Measurements from ENCODE around the gene ALDH1A3.

Gene ALDH1A3

GRCh38 chr15:100866386-100867330 lies 13.0 kb upstream of the ALDH1A3 start:
- no peak for DNase-seq (ENCODE audit: low spot score)
- in situ Hi-C loops (cut with MboI; ENCODE audit: low sequenced_read_pairs, unreplicated experiment), result no loop called here
- TF ChIP-seq, protein P1, sequence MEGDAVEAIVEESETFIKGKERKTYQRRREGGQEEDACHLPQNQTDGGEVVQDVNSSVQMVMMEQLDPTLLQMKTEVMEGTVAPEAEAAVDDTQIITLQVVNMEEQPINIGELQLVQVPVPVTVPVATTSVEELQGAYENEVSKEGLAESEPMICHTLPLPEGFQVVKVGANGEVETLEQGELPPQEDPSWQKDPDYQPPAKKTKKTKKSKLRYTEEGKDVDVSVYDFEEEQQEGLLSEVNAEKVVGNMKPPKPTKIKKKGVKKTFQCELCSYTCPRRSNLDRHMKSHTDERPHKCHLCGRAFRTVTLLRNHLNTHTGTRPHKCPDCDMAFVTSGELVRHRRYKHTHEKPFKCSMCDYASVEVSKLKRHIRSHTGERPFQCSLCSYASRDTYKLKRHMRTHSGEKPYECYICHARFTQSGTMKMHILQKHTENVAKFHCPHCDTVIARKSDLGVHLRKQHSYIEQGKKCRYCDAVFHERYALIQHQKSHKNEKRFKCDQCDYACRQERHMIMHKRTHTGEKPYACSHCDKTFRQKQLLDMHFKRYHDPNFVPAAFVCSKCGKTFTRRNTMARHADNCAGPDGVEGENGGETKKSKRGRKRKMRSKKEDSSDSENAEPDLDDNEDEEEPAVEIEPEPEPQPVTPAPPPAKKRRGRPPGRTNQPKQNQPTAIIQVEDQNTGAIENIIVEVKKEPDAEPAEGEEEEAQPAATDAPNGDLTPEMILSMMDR (IDR thresholded peaks at IDR 0.05; ENCODE audit: borderline replicate concordance, control extremely low read depth, extremely low read depth, insufficient read depth, missing control alignments), result no peak

- DNase-seq (ENCODE audit: low spot score), result no peak
- TF ChIP-seq, protein P1 (IDR thresholded peaks at IDR 0.05; ENCODE audit: borderline replicate concordance, control extremely low read depth, extremely low read depth, insufficient read depth, missing control alignments), result no peak
- in situ Hi-C loops (cut with MboI; ENCODE audit: low sequenced_read_pairs, unreplicated experiment), result no loop called here
These were observed 12.2 kb upstream of the ALDH1A3 start for GRCh38 chr15:100867433-100867832.

DNA sequence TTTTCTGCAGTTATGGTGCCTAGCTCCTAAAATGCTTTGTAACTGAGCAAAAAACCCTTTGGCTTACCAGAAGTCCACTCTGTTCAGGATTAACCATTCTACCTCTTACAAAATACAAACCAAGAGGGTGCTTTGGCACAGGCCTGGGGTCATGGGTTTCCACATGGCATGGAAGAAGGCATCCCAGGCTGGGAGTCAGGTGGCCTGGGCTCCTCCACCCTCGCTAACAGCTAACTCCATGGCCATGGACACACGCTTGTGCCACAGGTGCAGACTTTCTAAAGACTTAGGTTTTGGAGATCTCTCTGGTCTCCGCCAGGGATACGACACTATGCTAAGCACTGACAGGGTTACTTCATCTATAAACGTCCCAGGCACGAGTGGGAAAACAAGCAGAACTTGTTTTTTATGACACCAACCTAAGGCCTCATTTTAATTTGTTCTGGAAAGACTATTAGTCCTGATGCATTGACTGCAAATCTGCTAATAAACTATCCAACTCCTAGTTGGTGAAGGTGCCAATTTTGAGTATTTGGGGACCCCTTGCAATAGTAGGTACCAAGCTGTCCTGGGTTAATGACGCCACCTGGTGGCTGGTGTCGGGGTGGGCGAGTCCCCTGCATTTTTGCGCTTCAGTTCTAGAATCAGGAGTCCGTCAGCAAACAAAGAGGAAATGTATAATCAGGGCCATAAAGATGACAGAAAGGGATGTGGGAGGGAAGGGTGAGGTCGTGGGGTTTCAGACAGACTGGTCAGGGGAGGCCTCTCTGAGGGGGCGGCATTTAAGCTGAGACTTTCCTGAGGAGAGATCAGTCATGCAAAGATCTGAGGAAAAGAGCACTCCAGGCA lies 10.3 kb upstream of the ALDH1A3 start:
- in situ Hi-C loops (cut with MboI; ENCODE audit: low sequenced_read_pairs, unreplicated experiment), result no loop called here
- TF ChIP-seq, protein P1 (IDR thresholded peaks at IDR 0.05; ENCODE audit: borderline replicate concordance, control extremely low read depth, extremely low read depth, insufficient read depth, missing control alignments), result peak; percentile 16
- DNase-seq (ENCODE audit: low spot score), result no peak

- peak; percentile 78 for DNase-seq (ENCODE audit: low spot score)
- TF ChIP-seq, protein P1 (IDR thresholded peaks at IDR 0.05; ENCODE audit: borderline replicate concordance, control extremely low read depth, extremely low read depth, insufficient read depth, missing control alignments), result peak; percentile 74
- in situ Hi-C loops (cut with MboI; ENCODE audit: low sequenced_read_pairs, unreplicated experiment), result loop anchor here (10.0 kb wide), 1 partner anchor 238 kb away; no protein-coding TSS in a partner anchor
These were observed 6.5 kb upstream of the ALDH1A3 start for GRCh38 chr15:100873029-100873677.

GRCh38 chr15:100875495-100875894 lies 4.1 kb upstream of the ALDH1A3 start:
- in situ Hi-C loops (cut with MboI; ENCODE audit: low sequenced_read_pairs, unreplicated experiment), result loop anchor here (10.0 kb wide), 1 partner anchor 241 kb away; no protein-coding TSS in a partner anchor
- DNase-seq (ENCODE audit: low spot score), result no peak
- TF ChIP-seq, protein P1 (IDR thresholded peaks at IDR 0.05; ENCODE audit: borderline replicate concordance, control extremely low read depth, extremely low read depth, insufficient read depth, missing control alignments), result no peak

GRCh38 chr15:100875976-100876375 lies 3.7 kb upstream of the ALDH1A3 start:
- no peak for DNase-seq (ENCODE audit: low spot score)
- in situ Hi-C loops (cut with MboI; ENCODE audit: low sequenced_read_pairs, unreplicated experiment), result loop anchor here (10.0 kb wide), 1 partner anchor 241 kb away; no protein-coding TSS in a partner anchor
- TF ChIP-seq, protein P1 (IDR thresholded peaks at IDR 0.05; ENCODE audit: borderline replicate concordance, control extremely low read depth, extremely low read depth, insufficient read depth, missing control alignments), result no peak
